ENCODE results near the gene EQTN.

DNA sequence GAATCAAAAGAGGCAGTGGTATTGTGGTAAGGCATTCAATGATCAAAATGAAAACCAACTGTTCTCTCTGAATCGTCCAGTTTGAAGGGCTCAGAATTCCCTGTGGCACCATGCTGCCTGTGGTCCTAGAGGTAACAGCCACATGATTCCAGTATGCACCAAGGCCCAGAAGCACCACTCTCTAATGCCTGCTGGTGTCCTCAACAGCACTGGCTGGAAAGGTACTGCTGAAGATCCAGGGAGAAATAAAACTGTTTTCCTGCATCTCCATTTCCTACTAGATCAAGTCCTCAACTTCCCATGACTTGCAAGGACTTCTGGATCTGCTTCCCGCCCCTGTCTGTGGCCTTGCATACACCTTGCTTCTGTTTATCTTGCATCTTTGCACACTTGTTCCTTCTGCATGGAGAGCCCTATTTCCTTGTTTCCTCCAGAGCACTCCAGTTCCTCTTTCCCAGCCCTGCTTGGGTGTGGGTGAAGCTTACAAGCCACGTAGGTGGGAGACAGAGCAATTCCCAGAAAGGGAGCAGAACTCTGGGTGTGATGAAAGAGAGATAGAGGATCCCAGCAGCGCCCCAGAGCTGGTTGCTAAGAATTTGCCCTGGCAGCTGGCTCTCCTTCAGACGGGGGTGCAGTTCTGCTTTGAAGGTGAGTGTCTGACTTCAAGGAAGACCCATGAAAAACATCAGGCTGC is 41.0 kb upstream of the EQTN start:
- TF ChIP-seq, protein P1, sequence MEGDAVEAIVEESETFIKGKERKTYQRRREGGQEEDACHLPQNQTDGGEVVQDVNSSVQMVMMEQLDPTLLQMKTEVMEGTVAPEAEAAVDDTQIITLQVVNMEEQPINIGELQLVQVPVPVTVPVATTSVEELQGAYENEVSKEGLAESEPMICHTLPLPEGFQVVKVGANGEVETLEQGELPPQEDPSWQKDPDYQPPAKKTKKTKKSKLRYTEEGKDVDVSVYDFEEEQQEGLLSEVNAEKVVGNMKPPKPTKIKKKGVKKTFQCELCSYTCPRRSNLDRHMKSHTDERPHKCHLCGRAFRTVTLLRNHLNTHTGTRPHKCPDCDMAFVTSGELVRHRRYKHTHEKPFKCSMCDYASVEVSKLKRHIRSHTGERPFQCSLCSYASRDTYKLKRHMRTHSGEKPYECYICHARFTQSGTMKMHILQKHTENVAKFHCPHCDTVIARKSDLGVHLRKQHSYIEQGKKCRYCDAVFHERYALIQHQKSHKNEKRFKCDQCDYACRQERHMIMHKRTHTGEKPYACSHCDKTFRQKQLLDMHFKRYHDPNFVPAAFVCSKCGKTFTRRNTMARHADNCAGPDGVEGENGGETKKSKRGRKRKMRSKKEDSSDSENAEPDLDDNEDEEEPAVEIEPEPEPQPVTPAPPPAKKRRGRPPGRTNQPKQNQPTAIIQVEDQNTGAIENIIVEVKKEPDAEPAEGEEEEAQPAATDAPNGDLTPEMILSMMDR (IDR thresholded peaks at IDR 0.05): no peak
- TF ChIP-seq POLR2A (IDR thresholded peaks at IDR 0.05): no peak

All from vagina (tissue), 2 donors.